GM23338 (cell line): ENCODE measurements around the gene FAM3D. TPM values are rescaled to one million over a fixed set of nuclear protein-coding genes. Genes with fewer than 3 reads are reported as not detected.

ENCODE experiments used
- ATAC-seq: fragments of 200-7000 bp; cut with Tn5 transposase; 3 replicates; pipeline ENCODE4 v1.9.1; 2020
- DNase-seq: peaks from one replicate; pipeline ENCODE4 v3.0.0-alpha.2; 2015; ENCODE audit warnings: low spot score
- H2AFZ ChIP-seq: fragments of 200-600 bp; sonication (generic); 2 replicates; pipeline ENCODE4 v1.8.0; 2016; ENCODE audit warnings: antibody characterized with exemption, mild to moderate bottlenecking, moderate library complexity
- H3F3A ChIP-seq: fragments of 200-600 bp; sonication (generic); replicated peaks from 2 replicates; pipeline ENCODE4 v1.8.0; 2017; ENCODE audit warnings: antibody characterized with exemption, mixed run types, low read depth
- H3K27ac ChIP-seq: fragments of 200-600 bp; sonication (generic); 2 replicates; pipeline ENCODE4 v1.6.1; 2016; ENCODE audit warnings: low read depth
- H3K27me3 ChIP-seq: fragments of 200-600 bp; sonication (generic); 2 replicates; pipeline ENCODE4 v1.8.0; 2016; ENCODE audit warnings: mild to moderate bottlenecking, mixed run types, moderate library complexity; ENCODE audit not compliant: insufficient read depth
- H3K36me3 ChIP-seq: fragments of 200-600 bp; sonication (generic); 2 replicates; pipeline ENCODE4 v1.8.0; 2016; ENCODE audit warnings: mild to moderate bottlenecking; ENCODE audit not compliant: insufficient read depth
- H3K4me1 ChIP-seq: fragments of 200-600 bp; sonication (generic); 2 replicates; pipeline ENCODE4 v1.8.0; 2016; ENCODE audit warnings: mild to moderate bottlenecking, moderate library complexity; ENCODE audit not compliant: insufficient read depth
- H3K4me2 ChIP-seq: fragments of 200-600 bp; sonication (generic); 2 replicates; pipeline ENCODE4 v1.7.1; 2017; ENCODE audit warnings: mixed run types
- H3K4me3 ChIP-seq: fragments of 200-600 bp; sonication (generic); 2 replicates; pipeline ENCODE4 v1.6.1; 2016; ENCODE audit warnings: mixed run types
- H3K79me2 ChIP-seq: fragments of 200-600 bp; sonication (generic); replicated peaks from 2 replicates; pipeline ENCODE4 v1.8.0; 2017; ENCODE audit warnings: mild to moderate bottlenecking; ENCODE audit not compliant: insufficient read depth
- H3K9me2 ChIP-seq: fragments of 200-600 bp; sonication (generic); 2 replicates; pipeline ENCODE4 v1.8.0; 2017; ENCODE audit not compliant: insufficient read depth
- H4K20me1 ChIP-seq: fragments of 200-600 bp; sonication (generic); replicated peaks from 2 replicates; pipeline ENCODE4 v1.8.0; 2017; ENCODE audit warnings: mild to moderate bottlenecking; ENCODE audit not compliant: insufficient read depth
- H3K27ac Mint-ChIP-seq: 2 replicates; pipeline ENCODE4 v1.8.0; 2020; ENCODE audit warnings: inconsistent platforms, mild to moderate bottlenecking, moderate library complexity, mixed read lengths
- H3K27me3 Mint-ChIP-seq: 3 replicates; pipeline ENCODE4 v1.8.0; 2022; ENCODE audit warnings: low read depth, mild to moderate bottlenecking, moderate library complexity, mixed read lengths, inconsistent platforms; ENCODE audit not compliant: insufficient read depth, poor library complexity
- H3K36me3 Mint-ChIP-seq: 3 replicates; pipeline ENCODE4 v1.8.0; 2021; ENCODE audit warnings: low read depth, mild to moderate bottlenecking, inconsistent platforms, moderate library complexity, mixed read lengths
- H3K4me1 Mint-ChIP-seq: 3 replicates; pipeline ENCODE4 v1.8.0; 2020; ENCODE audit warnings: mild to moderate bottlenecking, inconsistent platforms, mixed read lengths
- H3K4me3 Mint-ChIP-seq: 3 replicates; pipeline ENCODE4 v1.8.0; 2021; ENCODE audit warnings: moderate library complexity, mild to moderate bottlenecking, inconsistent platforms, mixed read lengths
- H3K9me3 Mint-ChIP-seq: 3 replicates; pipeline ENCODE4 v1.8.0; 2020; ENCODE audit warnings: moderate library complexity, mild to moderate bottlenecking, inconsistent platforms, mixed read lengths
- CREB1 ChIP-seq: fragments of 250-450 bp; sonication (Bioruptor Pico); IDR thresholded peaks from 2 replicates; pipeline ENCODE4 v1.5.0; 2020; ENCODE audit warnings: low read depth, mild to moderate bottlenecking, moderate library complexity
- CTCF ChIP-seq, 2 experiments: fragments of 200-600 bp in 1 of 2; sonication (generic) in 1 of 2; conservative IDR thresholded peaks; 2 replicates each; pipeline versions ENCODE4 v1.5.1 to v1.6.1; 2016 to 2017; ENCODE audit warnings: antibody characterized with exemption in 2 of 2, low read depth in 2 of 2, mild to moderate bottlenecking in 2 of 2, moderate library complexity in 1 of 2
- EZH2 ChIP-seq: fragments of 200-600 bp; sonication (generic); IDR thresholded peaks from one replicate; pipeline ENCODE4 v1.8.0; 2017; ENCODE audit warnings: antibody characterized with exemption, mild to moderate bottlenecking, low read depth; ENCODE audit not compliant: unreplicated experiment
- EZH2phosphoT487 ChIP-seq: fragments of 200-600 bp; sonication (generic); IDR thresholded peaks from one replicate; pipeline ENCODE4 v1.8.1; 2018; ENCODE audit warnings: antibody characterized with exemption; ENCODE audit not compliant: unreplicated experiment
- JUNB ChIP-seq: IDR thresholded peaks from one replicate; pipeline ENCODE4 v1.6.1; 2016; ENCODE audit warnings: antibody characterized with exemption; ENCODE audit not compliant: unreplicated experiment
- NANOG ChIP-seq: IDR thresholded peaks from 2 replicates; pipeline ENCODE4 v1.6.1; 2016; ENCODE audit warnings: antibody characterized with exemption, borderline replicate concordance
- POLR2AphosphoS5 ChIP-seq: IDR thresholded peaks from 2 replicates; pipeline ENCODE4 v1.6.1; 2016; ENCODE audit warnings: antibody characterized with exemption, low read depth
- STAT1 ChIP-seq: IDR thresholded peaks from one replicate; pipeline ENCODE4 v1.6.1; 2016; ENCODE audit warnings: antibody characterized with exemption; ENCODE audit not compliant: unreplicated experiment
- ZNF114 ChIP-seq: fragments of 250-450 bp; sonication (Bioruptor Pico); IDR thresholded peaks from 2 replicates; pipeline ENCODE4 v1.5.0; 2020; ENCODE audit warnings: mild to moderate bottlenecking, moderate library complexity
- ZNF331 ChIP-seq: fragments of 250-450 bp; sonication (Bioruptor Pico); IDR thresholded peaks from 2 replicates; pipeline ENCODE4 v1.5.0; 2020; ENCODE audit warnings: low read depth, mild to moderate bottlenecking, moderate library complexity
- ZNF462 ChIP-seq: fragments of 250-450 bp; sonication (Bioruptor Pico); IDR thresholded peaks from 2 replicates; pipeline ENCODE4 v1.5.0; 2020; ENCODE audit warnings: mild to moderate bottlenecking, moderate library complexity
- polyA plus RNA-seq: library from polyadenylated mRNA; unstranded; fragments of >200 nt; fragmentation: Nextera tagmentation; extraction: Ambion mirVana; gene quantifications from 2 replicates; pipeline ENCODE4 v1.2.1, GENCODE V29; 2016
- total RNA-seq: library from RNA; depleted of rRNA; stranded (reverse); fragments of >200 nt; shearing (Covaris generic); gene quantifications from 2 replicates; pipeline ENCODE4 v1.2.3, GENCODE V29; 2014
- TF ChIP-seq, protein P1 (sequence below): IDR thresholded peaks from one replicate; pipeline ENCODE4 v1.6.1; 2018; ENCODE audit warnings: antibody characterized with exemption; ENCODE audit not compliant: unreplicated experiment
- TF ChIP-seq, protein P2 (sequence below): IDR thresholded peaks from 2 replicates; pipeline ENCODE4 v1.6.1; 2016; ENCODE audit warnings: antibody characterized with exemption

Gene FAM3D
- total and polyA plus RNA-seq, 2 experiments from 2014 or later: 0.26 TPM; not detected in 1

DNA sequence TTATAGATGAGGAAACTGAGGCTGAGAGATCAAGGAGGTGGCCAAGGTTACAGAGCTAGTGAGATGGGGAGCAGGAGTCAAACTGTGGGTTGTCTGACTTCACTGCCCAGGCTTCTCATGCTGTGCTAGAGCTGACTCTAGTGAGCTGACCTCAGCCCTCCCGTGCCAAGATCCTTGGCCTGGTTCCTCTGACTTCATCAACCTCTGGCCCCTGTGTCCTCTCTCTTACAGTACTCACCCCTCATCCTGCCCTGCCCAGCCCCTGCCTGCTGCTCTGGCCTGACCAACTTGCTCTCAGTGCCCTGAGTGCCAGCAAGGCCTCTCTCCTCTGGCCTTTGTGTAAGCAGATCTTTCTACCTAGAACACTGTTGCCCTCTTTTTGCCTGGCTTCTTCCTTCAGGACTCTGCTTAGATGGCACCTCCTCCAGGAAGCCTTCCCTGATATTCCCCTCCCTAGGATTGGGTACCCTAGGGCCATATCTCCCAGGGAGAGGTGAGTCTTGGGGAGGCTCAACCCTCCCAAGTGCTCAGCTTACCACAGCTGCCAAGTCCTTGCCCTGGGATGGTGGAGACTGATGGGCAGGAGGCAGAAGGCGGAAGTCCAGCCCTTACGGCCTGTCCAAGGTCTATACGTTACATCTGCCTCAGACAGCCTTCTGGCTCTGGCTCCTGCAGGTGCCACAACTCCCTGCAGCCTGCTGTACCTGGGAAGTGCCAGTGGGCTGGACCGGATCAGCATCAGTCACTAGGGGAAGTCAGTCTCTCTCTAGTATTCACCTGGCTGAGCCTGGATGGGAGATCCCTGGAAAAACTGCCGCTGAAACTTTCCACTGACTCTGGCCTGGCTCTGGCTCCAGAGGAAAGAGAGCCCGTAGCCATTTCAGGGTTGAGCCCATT is 53.1 kb downstream of the FAM3D start:
- H3K27me3 Mint-ChIP-seq: peaks cover 10% of the 10 kb centered on the region
- no peak overlapping the region for H3K27ac Mint-ChIP-seq
- H3K27me3 ChIP-seq: no peaks in the 10 kb centered on the region

More for the DNA sequence above, 53.1 kb downstream of the FAM3D start:
- H3K36me3 Mint-ChIP-seq: no peaks in the 10 kb centered on the region
- no peak overlapping the region for H3K4me3 ChIP-seq
- H3K27ac ChIP-seq: no peak overlapping the region
- H3K9me3 Mint-ChIP-seq: no peaks in the 10 kb centered on the region
- H3K4me2 ChIP-seq: no peak overlapping the region
- H3K4me3 Mint-ChIP-seq: no peak overlapping the region
- H3K4me1 ChIP-seq: no peaks in the 10 kb centered on the region
- H2AFZ ChIP-seq: peak overlapping the region; percentile 43; the same call in 1 of the 2 replicates
- TF ChIP-seq EZH2: no peak
- no peak for TF ChIP-seq CREB1
- no peak for TF ChIP-seq CTCF (conservative IDR thresholded peaks at IDR 0.05; ENCODE audit: low read depth in 2 of 2)
- TF ChIP-seq ZNF331: no peak
- TF ChIP-seq ZNF114 (CRISPR knock-in tag): no peak
- TF ChIP-seq ZNF462: no peak
- no peak for TF ChIP-seq STAT1
- TF ChIP-seq, protein P1, sequence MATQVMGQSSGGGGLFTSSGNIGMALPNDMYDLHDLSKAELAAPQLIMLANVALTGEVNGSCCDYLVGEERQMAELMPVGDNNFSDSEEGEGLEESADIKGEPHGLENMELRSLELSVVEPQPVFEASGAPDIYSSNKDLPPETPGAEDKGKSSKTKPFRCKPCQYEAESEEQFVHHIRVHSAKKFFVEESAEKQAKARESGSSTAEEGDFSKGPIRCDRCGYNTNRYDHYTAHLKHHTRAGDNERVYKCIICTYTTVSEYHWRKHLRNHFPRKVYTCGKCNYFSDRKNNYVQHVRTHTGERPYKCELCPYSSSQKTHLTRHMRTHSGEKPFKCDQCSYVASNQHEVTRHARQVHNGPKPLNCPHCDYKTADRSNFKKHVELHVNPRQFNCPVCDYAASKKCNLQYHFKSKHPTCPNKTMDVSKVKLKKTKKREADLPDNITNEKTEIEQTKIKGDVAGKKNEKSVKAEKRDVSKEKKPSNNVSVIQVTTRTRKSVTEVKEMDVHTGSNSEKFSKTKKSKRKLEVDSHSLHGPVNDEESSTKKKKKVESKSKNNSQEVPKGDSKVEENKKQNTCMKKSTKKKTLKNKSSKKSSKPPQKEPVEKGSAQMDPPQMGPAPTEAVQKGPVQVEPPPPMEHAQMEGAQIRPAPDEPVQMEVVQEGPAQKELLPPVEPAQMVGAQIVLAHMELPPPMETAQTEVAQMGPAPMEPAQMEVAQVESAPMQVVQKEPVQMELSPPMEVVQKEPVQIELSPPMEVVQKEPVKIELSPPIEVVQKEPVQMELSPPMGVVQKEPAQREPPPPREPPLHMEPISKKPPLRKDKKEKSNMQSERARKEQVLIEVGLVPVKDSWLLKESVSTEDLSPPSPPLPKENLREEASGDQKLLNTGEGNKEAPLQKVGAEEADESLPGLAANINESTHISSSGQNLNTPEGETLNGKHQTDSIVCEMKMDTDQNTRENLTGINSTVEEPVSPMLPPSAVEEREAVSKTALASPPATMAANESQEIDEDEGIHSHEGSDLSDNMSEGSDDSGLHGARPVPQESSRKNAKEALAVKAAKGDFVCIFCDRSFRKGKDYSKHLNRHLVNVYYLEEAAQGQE: no peak
- TF ChIP-seq JUNB: no peak
- TF ChIP-seq EZH2phosphoT487: no peak
- TF ChIP-seq POLR2AphosphoS5: no peak
- TF ChIP-seq, protein P2, sequence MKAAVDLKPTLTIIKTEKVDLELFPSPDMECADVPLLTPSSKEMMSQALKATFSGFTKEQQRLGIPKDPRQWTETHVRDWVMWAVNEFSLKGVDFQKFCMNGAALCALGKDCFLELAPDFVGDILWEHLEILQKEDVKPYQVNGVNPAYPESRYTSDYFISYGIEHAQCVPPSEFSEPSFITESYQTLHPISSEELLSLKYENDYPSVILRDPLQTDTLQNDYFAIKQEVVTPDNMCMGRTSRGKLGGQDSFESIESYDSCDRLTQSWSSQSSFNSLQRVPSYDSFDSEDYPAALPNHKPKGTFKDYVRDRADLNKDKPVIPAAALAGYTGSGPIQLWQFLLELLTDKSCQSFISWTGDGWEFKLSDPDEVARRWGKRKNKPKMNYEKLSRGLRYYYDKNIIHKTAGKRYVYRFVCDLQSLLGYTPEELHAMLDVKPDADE: no peak
- TF ChIP-seq NANOG: no peak
- DNase-seq (no peak), ATAC-seq (peak; percentile 71)
- H3K36me3 ChIP-seq: no peaks in the 10 kb centered on the region
- H3F3A ChIP-seq: no peaks in the 10 kb centered on the region
- H4K20me1 ChIP-seq: no peaks in the 10 kb centered on the region
- H3K79me2 ChIP-seq: no peaks in the 10 kb centered on the region
- H3K4me1 Mint-ChIP-seq: peaks cover 6% of the 10 kb centered on the region; the same call in 2 of the 3 replicates
- H3K9me2 ChIP-seq: no peaks in the 10 kb centered on the region
